8988T (cell line): Measurements from ENCODE around the gene CCDC127.

Experiments
- DNase-seq: peaks from one replicate; pipeline ENCODE4 v3.0.0; 2011

The CCDC127 gene

DNA sequence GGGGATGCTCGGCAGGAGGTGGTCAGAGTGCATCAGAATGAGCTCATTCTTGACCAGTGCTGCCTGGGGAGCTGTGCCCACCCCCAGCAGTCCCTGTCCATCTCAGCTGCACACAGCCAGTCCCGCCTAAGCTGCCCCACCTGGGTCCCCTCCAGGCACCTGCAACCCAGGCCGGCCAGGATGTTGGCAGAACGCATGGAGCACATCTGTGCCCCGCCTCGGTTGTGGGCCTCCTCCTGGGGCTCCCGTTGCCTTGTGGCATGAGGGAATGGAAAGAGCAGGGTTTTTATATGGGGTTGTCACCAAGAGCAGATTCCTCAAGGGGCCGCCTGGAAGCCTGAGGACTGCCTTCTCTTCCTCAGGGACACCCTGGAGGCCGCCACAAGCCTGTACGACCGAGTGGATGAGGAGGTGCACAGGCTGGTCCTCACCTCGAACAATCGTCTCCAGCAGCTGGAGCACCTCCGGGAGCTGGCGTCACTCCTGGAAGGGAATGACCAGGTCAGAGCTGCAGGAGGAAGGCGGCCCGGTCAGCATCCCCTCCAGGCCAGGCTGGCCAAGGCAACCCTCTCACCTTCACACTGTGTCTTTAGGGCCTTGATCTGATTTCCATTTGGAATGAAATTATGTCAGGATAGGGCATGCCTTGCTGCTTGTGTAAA, 61.4 kb downstream of the CCDC127 start:
- peak; percentile 23 for DNase-seq

DNA sequence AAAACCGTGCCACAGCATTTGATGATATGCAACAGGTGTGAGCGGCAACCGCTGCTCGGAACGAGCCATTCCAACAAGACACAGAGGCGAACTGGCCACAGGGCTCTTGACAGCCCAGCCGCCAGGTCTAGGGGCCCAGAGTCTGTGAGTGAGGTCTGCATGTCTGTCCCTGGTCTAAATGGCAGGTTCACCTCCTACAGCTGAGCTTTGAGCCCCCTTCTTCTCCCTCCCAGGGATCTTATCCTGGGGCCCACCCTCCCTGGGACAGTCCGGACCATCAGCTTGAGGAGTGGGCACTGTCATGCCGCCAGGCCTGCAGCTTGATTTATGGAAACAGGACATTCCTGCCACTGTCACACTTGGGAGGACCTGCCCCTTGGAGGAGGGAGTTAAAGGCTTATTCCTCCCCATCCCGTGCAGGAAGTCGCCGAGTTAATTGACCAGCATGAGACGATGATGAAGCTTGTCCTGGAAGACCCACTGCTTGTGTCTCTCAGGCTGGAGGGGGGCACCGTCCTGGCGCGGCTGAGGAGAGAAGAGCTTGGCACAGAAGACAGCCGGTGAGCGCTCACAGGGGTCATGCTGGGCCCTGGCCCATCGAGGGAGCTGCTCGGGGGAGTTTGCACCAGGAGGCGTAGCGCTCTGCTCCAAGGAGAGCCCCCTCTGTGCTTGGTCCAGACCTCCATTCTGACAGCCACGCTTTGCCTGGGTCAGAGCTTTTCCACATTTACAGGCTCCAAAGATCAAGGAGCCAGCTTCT, 62.1 kb downstream of the CCDC127 start:
- peak; percentile 16 for DNase-seq

DNA sequence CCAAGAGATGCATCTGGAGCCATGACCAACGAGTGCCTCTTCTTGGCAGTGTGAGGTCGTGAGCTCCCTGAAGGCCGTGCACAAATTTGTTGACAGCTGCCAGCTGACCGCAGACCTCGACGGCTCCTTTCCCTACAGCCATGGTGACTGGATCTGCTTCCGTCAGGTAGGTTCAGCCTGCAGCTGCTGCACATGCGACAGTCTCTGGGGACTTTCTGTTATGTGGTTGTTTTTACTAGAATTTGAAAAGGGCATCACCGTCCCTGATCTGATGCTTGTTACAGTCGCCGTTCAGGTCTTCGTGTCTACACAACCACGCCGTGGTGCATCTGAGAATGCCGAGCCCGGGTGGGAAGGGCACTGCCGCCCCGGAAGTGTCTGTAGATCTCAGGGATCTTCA, 63.1 kb downstream of the CCDC127 start:
- DNase-seq, result no peak

DNA sequence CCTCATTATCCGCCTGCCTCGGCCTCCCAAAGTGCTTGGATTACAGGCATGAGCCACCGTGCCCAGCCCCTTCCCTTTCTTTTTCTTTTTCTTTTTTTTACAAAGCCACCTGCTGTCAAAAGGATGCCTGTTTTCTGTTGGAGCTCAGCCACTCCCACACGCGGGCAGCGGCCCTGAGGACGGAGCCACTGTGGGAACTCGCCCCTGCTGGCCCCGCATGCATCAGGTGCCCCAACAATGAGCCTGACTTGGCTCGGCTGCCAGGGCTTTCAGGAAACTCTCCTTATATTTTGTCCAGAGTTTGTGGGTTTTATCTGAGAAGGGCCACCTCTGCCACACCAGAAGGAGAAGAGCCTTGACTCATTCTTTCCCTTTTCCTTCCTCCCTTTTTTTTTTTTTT, 63.7 kb downstream of the CCDC127 start:
- no peak for DNase-seq

DNA sequence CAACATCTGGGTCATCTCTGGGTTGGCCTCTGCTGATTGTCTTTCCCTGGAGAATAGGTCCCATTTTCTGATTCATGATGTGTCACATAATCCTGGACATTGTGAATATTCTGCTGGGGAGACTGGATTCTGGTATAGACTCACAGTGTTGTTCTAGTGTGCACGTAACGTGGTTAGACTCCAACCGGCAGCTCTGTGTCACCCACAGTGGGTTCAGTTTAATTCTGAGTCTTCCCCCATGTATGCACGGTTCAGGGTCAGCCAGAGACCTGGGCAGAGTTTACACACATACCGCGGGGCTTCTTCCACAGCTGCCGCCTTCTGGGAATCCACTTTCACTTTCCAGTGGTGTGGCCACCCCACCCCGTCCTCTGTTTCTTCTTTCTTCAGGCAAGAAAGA, 64.7 kb downstream of the CCDC127 start:
- DNase-seq, result no peak

DNA sequence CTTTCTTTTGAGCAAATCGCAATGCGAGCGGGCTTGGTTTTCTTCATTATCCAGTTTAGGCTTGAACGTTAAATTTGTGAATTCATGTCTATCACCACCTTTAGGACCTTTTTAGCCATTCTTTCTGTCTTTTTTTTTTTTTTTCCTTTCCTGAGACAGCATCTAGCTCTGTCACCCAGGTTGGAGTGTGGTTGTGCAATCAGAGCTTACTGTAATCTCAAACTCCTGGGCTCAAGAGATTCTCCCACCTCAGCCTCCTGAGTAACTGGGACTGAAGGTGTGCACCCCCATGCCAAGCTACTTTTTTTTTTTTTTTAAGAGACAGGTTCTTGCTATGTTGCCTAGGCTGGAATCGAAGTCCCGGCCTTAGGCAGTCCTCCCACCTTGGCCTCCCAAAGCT, 65.9 kb downstream of the CCDC127 start:
- DNase-seq, result no peak

DNA sequence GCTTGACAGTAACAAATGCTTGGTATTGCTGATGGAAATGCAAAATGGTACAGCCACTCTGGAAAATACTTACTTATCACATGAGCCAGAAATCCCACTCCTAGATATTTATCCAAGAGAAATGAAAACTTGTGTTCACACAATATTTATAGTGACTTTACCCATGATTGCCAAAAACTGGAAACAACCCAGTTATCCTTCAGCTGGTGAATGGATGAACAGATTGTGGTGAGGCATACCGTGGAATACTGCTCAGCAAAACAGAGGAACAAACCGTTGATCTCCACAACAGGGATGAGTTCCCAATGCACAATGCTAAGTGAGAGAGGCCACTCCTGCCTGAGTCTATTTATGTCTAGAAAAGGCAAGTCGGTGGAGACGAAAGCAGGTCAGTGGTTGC, 67.2 kb downstream of the CCDC127 start:
- no peak for DNase-seq

DNA sequence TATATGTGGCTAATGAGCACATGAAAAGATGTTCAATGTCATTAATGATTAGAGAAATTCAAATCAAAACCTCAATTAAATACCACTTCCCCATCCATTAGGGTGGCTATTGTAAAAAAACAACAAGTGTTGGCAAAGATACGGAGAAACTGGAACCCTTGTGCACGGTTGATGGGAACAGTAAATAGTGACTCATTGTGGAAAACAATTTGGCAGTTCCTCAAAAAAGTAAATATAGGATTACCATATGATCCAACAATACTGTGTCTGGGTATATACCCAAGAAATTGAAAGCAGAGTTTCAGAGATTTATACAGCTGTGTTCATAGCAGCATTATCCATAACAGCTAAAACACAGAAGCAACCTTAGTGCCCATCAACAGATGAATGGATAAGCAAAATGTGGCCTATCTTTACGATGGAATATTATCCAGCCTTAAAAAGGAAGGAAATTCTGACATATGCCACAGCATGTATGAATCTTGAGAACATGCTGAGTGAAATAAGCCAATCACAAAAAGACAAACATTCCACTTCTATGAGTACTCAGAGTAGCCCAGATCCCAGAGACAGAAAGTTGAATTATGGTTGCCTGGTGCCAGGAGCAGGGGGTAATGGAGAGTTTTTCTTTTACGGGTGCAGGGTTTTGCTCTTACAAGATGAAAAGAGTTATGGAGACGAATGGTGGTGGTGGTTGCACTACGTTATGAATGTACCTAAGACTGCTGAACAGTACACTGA, 68.0 kb downstream of the CCDC127 start:
- no peak for DNase-seq

DNA sequence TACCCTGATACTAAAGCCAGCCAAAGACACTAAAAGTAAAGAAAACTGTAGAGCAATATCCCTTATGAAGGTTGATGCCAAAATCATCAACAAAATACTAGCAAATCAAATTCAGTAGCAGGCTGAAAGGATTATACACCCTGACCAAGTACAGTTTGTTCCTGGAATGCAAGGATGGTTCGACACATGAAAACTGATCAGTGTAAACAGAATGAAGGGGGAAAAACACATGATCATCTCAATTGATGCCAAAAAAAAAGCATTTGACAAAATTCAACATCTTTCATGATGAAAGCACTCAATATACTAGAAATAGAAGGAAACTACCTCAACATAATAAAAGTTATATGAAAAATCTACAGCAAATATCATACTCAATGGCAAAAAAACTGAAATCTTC, 70.2 kb downstream of the CCDC127 start:
- DNase-seq, result no peak
